Colonic mucosa (tissue), 4 donors: ENCODE results near the gene CYFIP2. TPM values are rescaled to one million over a fixed set of nuclear protein-coding genes. Genes with fewer than 3 reads are reported as not detected.

Experiments
- DNase-seq: peaks from one replicate; pipeline ENCODE4 v3.0.0-alpha.2; 2020
- H3K27ac ChIP-seq: fragments of 200-600 bp; one replicate; pipeline ENCODE4 v1.8.0; 2021
- H3K27me3 ChIP-seq: fragments of 200-600 bp; one replicate; pipeline ENCODE4 v1.8.0; 2021
- H3K36me3 ChIP-seq: fragments of 200-600 bp; one replicate; pipeline ENCODE4 v1.8.0; 2021
- H3K4me1 ChIP-seq: fragments of 200-600 bp; one replicate; pipeline ENCODE4 v1.8.0; 2021; ENCODE audit warnings: mild to moderate bottlenecking
- H3K4me3 ChIP-seq: fragments of 200-600 bp; one replicate; pipeline ENCODE4 v1.8.0; 2021
- H3K9ac ChIP-seq, 2 donors: one replicate each; pipeline ENCODE4 v1.7.0; 2013; ENCODE audit warnings: control low read depth in 2 of 2, low read depth in 2 of 2, low read length in 2 of 2
- H3K9me3 ChIP-seq: fragments of 200-600 bp; one replicate; pipeline ENCODE4 v1.8.0; 2021
- CTCF ChIP-seq: fragments of 200-600 bp; IDR thresholded peaks from one replicate; pipeline ENCODE4 v1.8.0; 2022; ENCODE audit warnings: antibody characterized with exemption, mild to moderate bottlenecking
- intact Hi-C: fragments of 100-400 bp; cut with DNase I; formaldehyde crosslinking; loops from one replicate; pipeline ENCODE4 v1.14.1; 2022
- total RNA-seq, 2 donors: library from RNA; stranded (reverse); fragmentation: NEBNext Ultra II Directional in 1 of 2; extraction: Animal tissue kit (Norgen Biotek cat#: 25700) in 1 of 2; gene quantifications; one replicate each; pipeline ENCODE4 v1.2.1, GENCODE V29; 2021
- donor health status: healthy.
- donor health status: DM: no; HTN: no; CAD: no.
- donor health status: DM: no; HTN: no; CAD: no.

Gene CYFIP2
- total RNA-seq, 2 donors from 2014 or later: 22.4 to 26.1 TPM

DNA sequence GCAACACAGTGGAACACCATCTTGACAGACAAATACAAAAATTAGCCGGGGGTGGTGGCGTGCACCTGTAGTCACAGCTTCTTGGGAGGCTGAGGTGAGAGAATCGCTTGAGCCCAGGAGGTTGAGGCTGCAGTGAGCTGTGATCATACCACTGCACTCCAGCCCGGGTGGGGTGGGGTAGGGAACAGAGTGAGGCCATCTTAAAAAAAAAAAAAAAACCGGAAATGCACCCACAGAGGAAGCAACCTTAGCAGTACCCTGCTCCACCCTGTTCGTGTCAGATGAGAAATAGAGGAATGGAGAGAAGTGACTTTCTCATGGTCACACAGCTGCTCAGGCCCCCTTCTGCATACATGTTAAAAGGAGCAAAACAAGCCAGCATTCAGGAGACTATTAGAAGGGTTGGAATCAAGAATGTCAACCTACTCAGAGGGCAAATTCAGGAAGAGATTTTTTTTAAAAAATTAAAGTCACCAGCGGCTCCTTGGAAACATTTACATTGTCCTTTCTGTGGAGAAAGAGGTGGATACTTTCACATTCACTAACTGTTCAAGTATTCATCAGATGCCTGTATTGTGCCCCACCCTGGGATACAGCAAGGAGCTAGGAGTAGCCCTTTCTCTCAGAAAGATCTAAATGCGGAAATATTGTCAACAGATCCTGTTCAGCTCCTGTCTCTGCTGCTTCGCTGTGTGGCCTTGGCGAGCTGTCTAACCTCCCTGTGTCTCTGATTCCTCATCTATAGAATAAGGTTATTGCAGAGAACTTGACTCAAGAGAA lies 41.0 kb downstream of the CYFIP2 start:
- Histone ChIP-seq H3K9ac (no peak overlapping the region), H3K4me1 (no peaks in the 10 kb centered on the region), H3K4me3 (no peak overlapping the region), H3K9me3 (no peaks in the 10 kb centered on the region), H3K27ac (no peak overlapping the region), H3K27me3 (no peaks in the 10 kb centered on the region), H3K36me3 (no peaks in the 10 kb centered on the region)
- no peak for DNase-seq
- TF ChIP-seq CTCF: no peak
- intact Hi-C loops: no loop called here

GRCh38 chr5:157308836-157309465 lies 43.0 kb downstream of the CYFIP2 start:
- intact Hi-C loops: no loop called here
- Histone ChIP-seq H3K9ac (no peak overlapping the region), H3K9me3 (no peaks in the 10 kb centered on the region), H3K36me3 (no peaks in the 10 kb centered on the region), H3K4me3 (no peak overlapping the region), H3K27ac (no peak overlapping the region), H3K27me3 (no peaks in the 10 kb centered on the region), H3K4me1 (no peaks in the 10 kb centered on the region)
- TF ChIP-seq CTCF: no peak
- no peak for DNase-seq

GRCh38 chr5:157309796-157310195 lies 43.9 kb downstream of the CYFIP2 start:
- Histone ChIP-seq H3K4me1 (no peaks in the 10 kb centered on the region), H3K27ac (no peak overlapping the region)
- no peak for DNase-seq

GRCh38 chr5:157311595-157311994 lies 45.7 kb downstream of the CYFIP2 start:
- DNase-seq: no peak
- Histone ChIP-seq H3K4me1 (no peaks in the 10 kb centered on the region), H3K9me3 (no peaks in the 10 kb centered on the region), H3K36me3 (no peaks in the 10 kb centered on the region), H3K27me3 (no peaks in the 10 kb centered on the region), H3K27ac (no peak overlapping the region), H3K4me3 (no peak overlapping the region), H3K9ac (no peak overlapping the region)
- TF ChIP-seq CTCF: no peak
- intact Hi-C loops: loop anchor here (5.0 kb wide), 1 partner anchor 164 kb away; no protein-coding TSS in a partner anchor

More at GRCh38 chr5:157309796-157310195, 43.9 kb downstream of the CYFIP2 start:
- no peaks in the 10 kb centered on the region for H3K27me3 ChIP-seq
- H3K9ac ChIP-seq: no peak overlapping the region
- no peaks in the 10 kb centered on the region for H3K36me3 ChIP-seq
- intact Hi-C loops: loop anchor here (5.0 kb wide), 1 partner anchor 162 kb away; no protein-coding TSS in a partner anchor
- H3K9me3 ChIP-seq: no peaks in the 10 kb centered on the region
- no peak for TF ChIP-seq CTCF
- H3K4me3 ChIP-seq: no peak overlapping the region

GRCh38 chr5:157312492-157312891 lies 46.6 kb downstream of the CYFIP2 start:
- Histone ChIP-seq H3K9ac (no peak overlapping the region), H3K9me3 (no peaks in the 10 kb centered on the region), H3K27me3 (no peaks in the 10 kb centered on the region), H3K4me3 (no peak overlapping the region), H3K36me3 (no peaks in the 10 kb centered on the region), H3K27ac (no peak overlapping the region), H3K4me1 (no peaks in the 10 kb centered on the region)
- intact Hi-C loops: loop anchor here (2.0 to 5.0 kb wide), 2 partner anchors 60 to 165 kb away; no protein-coding TSS in a partner anchor
- TF ChIP-seq CTCF: peak; percentile 54
- peak; percentile 26 for DNase-seq
